GM21515 (cell line): ENCODE results near the gene FXYD7.

ENCODE experiments used
- ATAC-seq: cut with Tn5 transposase; IDR thresholded peaks from one replicate; pipeline ENCODE4 v1.9.1; 2021; ENCODE audit not compliant: unreplicated experiment

The FXYD7 gene

DNA sequence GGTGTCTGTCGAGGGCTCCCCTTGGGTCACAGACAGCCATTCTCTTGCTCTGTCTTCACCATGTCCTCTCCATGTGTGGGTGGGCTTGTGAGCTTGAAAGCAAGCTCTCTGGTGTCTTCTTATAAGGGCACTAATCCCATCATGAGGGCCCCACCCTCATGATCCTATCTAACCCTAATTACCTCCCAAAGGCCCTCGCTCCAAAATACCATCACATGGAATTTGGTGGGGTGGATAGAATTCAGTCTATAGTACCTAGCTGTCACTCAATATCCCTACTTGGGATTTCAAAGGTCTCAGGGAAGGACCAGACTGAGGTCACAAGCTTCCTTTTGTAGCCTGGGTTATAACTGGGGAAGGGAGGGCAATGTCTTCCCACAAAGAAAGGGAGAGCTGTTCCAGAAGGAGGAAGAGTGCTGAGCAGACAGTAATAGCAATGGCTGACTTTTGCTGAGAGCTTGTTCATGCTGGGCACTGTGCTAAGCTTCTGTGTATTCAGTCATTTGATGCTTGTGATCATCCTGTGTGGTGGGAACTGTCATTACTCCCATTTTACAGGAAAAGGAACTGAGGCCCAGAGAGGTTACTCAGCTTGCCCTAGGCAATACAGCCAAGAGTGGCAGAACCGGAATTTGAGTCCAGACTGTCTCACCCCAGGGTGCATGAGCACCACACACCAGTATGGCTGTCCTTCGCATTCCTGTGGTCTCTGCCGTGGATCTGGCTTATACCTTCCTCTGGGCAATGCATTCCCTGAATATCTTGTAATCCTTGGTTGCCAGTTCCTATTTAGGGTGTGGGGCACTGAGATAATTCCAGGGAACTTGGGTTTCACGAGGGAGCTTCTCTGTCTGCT lies 19.6 kb downstream of the FXYD7 start:
- ATAC-seq: no peak

DNA sequence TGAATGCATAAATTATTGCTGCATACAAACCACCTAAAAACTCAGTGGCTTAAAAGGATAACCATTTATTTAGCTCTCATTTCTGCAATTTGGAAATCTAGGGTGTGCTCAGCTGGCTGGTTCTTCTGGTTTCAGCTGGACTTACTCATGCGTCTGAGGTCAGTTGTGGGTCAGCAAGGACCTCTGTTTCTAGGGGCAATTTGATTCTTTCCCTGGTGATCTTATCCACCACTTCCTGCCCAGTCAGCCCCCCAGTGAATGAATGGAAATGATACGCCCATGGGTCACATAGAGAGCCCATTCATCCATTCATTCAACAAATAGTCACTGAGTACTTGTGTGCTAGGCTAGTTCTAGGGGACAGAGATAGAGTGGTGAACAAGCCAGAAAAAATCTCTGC lies 21.4 kb downstream of the FXYD7 start:
- no peak for ATAC-seq

DNA sequence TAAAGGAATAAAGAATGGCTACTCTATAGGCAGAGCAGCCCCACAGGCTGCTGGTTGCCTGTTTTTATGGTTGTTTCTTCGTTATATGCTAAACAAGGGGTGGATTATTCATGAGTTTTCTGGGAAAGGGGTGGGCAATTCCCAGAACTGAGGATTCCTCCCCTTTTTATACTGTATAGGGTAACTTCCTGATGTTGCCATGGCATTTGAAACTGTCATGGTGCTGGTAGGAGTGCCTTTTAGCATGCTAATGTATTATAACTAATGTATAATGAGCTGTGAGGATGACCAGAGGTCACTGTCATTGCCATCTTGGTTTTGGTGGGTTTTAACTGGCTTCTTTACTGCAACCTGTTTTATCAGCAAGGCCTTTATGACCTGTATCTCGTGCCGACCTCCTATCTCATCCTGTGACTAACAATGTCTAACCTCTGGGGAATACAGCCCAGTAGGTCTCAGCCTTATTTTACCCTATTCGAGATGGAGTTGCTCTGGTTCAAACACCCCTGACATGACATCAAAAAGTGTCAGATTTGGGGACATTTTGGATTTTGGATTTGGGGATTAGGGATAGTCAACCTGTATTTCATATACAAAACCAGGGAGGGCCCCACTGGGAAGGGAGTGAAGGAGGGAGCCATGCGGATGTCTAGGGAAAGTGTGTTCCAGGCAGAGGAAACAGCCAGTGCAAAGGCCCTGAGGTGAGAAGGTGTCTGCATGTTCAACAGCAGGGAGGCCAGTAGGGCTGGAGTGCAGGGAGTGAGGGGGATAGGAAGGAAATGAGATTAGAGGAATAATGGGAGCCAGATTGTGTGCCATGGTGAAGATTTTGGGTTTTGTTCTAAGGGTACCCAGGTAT lies 22.4 kb downstream of the FXYD7 start:
- no peak for ATAC-seq

DNA sequence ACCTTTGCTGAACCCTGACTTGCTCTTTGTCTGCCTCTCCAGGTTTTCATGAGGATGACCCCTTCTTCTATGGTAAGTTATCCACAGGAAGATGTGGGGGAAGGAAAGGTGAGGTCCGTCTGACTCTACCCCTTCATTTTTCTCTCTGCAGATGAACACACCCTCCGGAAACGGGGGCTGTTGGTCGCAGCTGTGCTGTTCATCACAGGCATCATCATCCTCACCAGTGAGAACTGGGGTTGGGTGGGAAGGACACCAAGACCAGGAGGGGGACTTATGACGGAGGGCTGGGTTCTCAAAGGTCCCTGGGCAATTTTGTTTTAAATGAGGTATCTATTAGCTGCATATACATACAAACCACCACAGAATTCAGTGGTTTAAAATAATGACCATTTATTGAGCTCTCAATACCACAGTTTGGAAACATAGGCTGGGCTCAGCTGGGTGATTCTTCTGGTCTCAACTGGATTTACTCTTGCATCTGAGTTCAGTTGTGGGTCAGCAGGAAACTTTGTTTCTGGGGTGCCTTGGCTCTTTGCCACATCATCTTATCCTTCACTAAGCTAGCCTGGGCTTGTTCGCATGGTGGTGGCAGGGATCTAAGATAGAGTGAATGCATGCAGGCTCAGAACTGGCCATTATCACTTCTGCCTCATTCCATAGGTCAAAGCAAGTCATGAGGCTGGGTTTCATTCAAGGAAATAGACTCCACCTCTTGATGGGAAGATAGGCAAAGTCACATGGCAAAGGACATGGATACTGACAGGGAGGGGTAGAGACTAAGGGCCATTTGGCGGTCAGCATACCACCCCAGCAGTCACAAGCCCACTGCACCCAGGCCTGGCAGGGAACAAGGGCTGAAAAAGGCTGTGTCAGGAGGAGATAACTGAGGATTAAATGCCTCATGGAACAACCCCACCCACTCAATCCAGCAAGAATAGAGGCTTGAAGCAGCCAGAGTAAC lies 23.3 kb downstream of the FXYD7 start:
- ATAC-seq: no peak

- no peak for ATAC-seq
Measured at GRCh38 chr19:35167251-35168119, 24.4 kb downstream of the FXYD7 start.

DNA sequence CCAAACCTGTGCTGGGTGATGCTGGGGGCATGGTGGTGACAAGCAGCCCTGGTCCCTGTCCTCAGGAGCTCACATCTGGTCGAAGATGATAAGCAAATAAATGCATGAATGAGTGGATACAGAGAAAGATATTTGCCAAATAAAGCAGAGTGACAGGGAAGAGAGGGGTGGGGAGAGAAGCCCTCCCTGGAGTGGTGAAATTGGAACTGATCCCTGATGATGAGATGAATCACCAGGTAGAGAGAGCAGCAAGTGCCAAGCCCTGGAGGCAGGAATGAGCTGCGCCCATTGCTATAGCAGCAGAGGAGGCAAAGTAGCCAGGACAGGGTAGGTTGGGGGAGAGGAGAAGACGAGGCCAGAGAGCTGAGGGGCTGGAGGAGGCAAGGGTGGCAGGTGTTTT lies 25.1 kb downstream of the FXYD7 start:
- ATAC-seq: no peak

DNA sequence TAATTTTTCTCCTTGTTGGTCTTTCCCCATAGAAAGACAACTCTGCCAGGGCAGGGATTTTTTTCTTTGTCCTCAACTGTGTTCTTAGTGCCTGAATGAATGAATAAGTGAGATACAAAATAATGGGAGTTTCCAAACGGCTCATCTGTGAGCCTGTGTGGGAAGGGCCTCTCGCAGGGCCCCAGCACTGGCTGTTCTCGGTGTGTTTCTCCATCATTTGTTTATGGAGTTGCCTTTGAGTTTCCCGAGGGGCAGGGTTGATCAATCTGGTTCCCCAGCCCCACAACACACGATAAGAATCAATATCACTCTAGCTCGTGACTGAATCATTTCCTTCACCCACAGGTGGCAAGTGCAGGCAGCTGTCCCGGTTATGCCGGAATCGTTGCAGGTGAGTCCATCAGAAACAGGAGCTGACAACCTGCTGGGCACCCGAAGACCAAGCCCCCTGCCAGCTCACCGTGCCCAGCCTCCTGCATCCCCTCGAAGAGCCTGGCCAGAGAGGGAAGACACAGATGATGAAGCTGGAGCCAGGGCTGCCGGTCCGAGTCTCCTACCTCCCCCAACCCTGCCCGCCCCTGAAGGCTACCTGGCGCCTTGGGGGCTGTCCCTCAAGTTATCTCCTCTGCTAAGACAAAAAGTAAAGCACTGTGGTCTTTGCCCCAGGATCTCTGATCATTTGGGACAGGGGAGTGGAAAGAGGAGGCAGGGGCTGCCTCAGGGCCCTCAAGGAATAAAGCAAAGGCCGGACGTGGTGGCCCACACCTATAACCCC lies 26.4 kb downstream of the FXYD7 start:
- no peak for ATAC-seq

- ATAC-seq: no peak
Measured at GRCh38 chr19:35170359-35171061, 27.5 kb downstream of the FXYD7 start.

GRCh38 chr19:35171730-35172129 lies 28.7 kb downstream of the FXYD7 start:
- no peak for ATAC-seq

DNA sequence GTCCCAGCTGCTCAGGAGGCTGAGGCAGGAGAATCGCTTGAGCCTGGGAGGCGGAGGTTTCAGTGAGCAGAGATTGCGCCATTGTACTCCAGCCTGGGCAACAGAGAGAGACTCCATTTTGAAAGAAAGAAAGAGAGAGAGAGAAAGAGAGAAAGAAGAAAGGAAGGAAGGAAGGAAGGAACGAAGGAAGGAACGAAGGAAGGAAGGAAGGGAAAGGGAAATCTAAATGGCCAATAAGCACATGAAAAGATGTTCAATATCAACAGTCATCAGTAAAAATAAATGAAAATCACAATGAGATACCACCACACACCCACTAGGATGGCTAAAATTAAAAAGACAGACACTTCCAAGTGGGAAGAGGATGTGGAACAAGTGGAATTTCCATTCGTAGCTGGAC lies 31.2 kb downstream of the FXYD7 start:
- ATAC-seq: no peak

GRCh38 chr19:35176181-35176570 lies 33.1 kb downstream of the FXYD7 start:
- no peak for ATAC-seq

GRCh38 chr19:35177377-35178274 lies 34.6 kb downstream of the FXYD7 start:
- no peak for ATAC-seq

DNA sequence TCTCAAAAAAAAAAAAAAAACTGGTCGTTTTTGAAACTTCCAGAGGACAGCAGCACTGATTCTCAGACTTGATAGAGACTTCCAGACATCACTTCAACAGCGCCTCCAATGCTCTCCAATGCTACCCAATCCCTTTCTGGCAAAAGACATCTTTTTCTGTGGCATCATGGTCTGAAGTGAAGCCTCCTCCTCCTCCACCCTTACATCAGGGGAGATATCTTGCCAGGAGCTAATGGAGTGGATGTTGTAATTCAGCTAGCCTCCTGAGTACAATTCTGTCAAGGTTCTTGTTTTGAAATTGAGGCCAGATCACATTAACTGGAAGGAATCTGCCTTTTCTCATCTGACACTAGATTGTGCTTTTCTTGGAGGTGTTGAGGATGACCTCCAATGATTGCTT lies 35.6 kb downstream of the FXYD7 start:
- no peak for ATAC-seq

GRCh38 chr19:35179830-35180229 lies 36.8 kb downstream of the FXYD7 start:
- ATAC-seq: no peak

DNA sequence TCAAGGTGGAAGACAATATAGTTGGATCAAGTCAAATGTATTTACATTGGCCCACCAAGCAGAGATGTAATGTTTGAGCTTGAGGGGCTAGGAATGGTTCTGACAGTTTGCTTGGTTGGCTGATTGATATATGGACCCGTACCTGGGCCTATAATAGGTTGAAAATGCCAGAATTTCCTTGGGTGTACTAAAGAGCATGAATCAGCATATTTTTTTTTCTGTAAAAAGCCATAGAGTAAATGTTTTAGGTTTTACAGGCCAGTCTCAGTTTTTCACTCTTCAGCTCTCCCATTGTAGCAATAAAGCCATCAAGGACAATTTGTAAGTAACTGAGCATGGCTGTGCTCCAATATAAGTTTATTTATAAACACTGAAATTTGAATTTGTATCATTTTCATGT lies 38.3 kb downstream of the FXYD7 start:
- ATAC-seq: no peak

GRCh38 chr19:35184267-35184666 lies 41.2 kb downstream of the FXYD7 start:
- ATAC-seq: no peak

- ATAC-seq: no peak
Measured at GRCh38 chr19:35184884-35185283, 41.8 kb downstream of the FXYD7 start.
